Stimulated activated effector memory CD8-positive, alpha-beta T cell treated with anti-CD3 and anti-CD28 coated beads, Interleukin-12 subunit alpha, Interleukin-12 subunit beta, amount 100 ng/mL, for 72 hours (primary cell): ENCODE results near the gene NKAIN1.
"Not testable (repeated sequence)": the region's sequence is repeated elsewhere in the genome, so short reads cannot be mapped to it uniquely, and the experiment has no call there.

Experiments used
- ATAC-seq: fragments of 150-1000 bp; cut with Tn5 transposase; 2 replicates; pipeline ENCODE4 v1.10.0; 2021
- DNase-seq, 2 donors: peaks; one replicate each; pipeline ENCODE4 v3.0.0; 2021 to 2022; ENCODE audit warnings: low spot score in 2 of 2
- H3K27ac Mint-ChIP-seq: one replicate; pipeline ENCODE4 v1.8.0; 2022; ENCODE audit warnings: mild to moderate bottlenecking, mixed read lengths
- H3K36me3 Mint-ChIP-seq: one replicate; pipeline ENCODE4 v1.8.0; 2022; ENCODE audit warnings: mild to moderate bottlenecking, mixed read lengths
- H3K4me1 Mint-ChIP-seq: one replicate; pipeline ENCODE4 v1.8.0; 2022; ENCODE audit warnings: mixed read lengths
- H3K4me3 Mint-ChIP-seq: one replicate; pipeline ENCODE4 v1.8.0; 2022; ENCODE audit warnings: mild to moderate bottlenecking, mixed read lengths
- H3K9me3 Mint-ChIP-seq: one replicate; pipeline ENCODE4 v1.8.0; 2022; ENCODE audit warnings: mixed read lengths

Gene NKAIN1

GRCh38 chr1:31218705-31219104 is 21.0 kb downstream of the NKAIN1 start:
- H3K9me3 Mint-ChIP-seq, result no peaks in the 10 kb centered on the region
- no peak overlapping the region for H3K27ac Mint-ChIP-seq
- no peak overlapping the region for H3K4me3 Mint-ChIP-seq
- H3K4me1 Mint-ChIP-seq, result no peaks in the 10 kb centered on the region
- peak; percentile 29 for ATAC-seq
- DNase-seq, result no peak
- H3K36me3 Mint-ChIP-seq, result no peaks in the 10 kb centered on the region

- Mint-ChIP-seq H3K9me3 (no peaks in the 10 kb centered on the region), H3K4me3 (no peak overlapping the region), H3K27ac (no peak overlapping the region), H3K4me1 (no peaks in the 10 kb centered on the region), H3K36me3 (no peaks in the 10 kb centered on the region)
- no peak for DNase-seq
- ATAC-seq, result no peak
Measured at GRCh38 chr1:31216016-31216415, 23.7 kb downstream of the NKAIN1 start.

- Mint-ChIP-seq H3K4me1 (no peaks in the 10 kb centered on the region), H3K27ac (no peak overlapping the region), H3K9me3 (no peaks in the 10 kb centered on the region), H3K36me3 (no peaks in the 10 kb centered on the region), H3K4me3 (no peak overlapping the region)
- ATAC-seq (no peak), DNase-seq (no peak)
Measured at GRCh38 chr1:31215065-31215570, 24.6 kb downstream of the NKAIN1 start.

- Mint-ChIP-seq H3K36me3 (no peaks in the 10 kb centered on the region), H3K4me3 (no peak overlapping the region), H3K27ac (no peak overlapping the region), H3K9me3 (no peaks in the 10 kb centered on the region), H3K4me1 (no peaks in the 10 kb centered on the region)
- no peak for ATAC-seq
- DNase-seq, result no peak
Measured at GRCh38 chr1:31214316-31215064, 25.2 kb downstream of the NKAIN1 start.

DNA sequence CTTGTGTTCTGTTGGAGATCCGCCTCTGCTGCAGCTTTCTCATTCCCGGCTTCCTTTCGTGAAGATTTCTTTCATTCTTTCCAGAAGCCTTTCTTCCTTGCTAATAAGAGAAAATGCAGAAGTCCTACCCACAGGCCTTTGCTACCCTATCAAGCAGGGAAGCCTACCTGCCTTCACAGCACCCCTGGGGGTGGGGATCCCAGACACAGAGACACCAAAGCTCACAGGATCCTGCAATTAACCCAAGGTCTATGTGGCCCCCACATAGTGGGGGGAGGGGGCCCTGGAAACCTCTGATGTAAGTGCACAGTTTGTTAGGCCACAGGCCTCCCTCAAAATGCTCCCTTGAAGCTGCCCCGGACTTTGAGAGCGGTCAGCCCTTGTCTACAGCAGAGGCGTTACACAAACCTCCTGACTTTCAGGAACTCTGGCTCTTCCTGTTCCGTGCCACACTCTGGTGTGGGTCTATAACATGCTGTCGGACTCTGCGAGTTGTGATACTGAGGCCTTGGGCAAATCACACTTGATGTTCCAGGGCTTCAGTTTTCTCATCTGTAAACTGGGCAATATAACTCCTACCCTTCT is 31.2 kb downstream of the NKAIN1 start:
- H3K9me3 Mint-ChIP-seq, result no peaks in the 10 kb centered on the region
- no peak overlapping the region for H3K27ac Mint-ChIP-seq
- H3K4me3 Mint-ChIP-seq, result no peak overlapping the region
- ATAC-seq (no peak), DNase-seq (no peak)
- H3K4me1 Mint-ChIP-seq, result no peaks in the 10 kb centered on the region
- no peaks in the 10 kb centered on the region for H3K36me3 Mint-ChIP-seq

DNA sequence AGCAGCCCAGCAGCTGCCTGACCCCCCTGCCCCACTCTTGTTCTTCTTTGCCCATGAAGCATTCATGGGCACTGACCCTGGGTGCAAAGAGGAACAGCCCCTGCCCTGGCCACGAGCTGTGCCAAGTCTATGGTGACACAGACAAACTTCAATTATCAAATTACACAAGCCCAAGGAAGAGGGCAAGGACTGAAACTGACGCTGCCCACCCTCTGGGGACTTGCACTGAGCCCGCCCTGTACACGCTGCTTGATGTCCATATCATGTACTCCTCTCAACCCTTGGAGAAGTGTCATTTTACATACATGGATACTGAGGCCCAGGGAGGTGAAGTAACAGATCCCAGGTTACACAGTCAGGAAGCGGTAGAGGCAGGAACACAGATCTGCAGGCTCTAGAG is 32.1 kb downstream of the NKAIN1 start:
- no peak for ATAC-seq
- Mint-ChIP-seq H3K27ac (no peak overlapping the region), H3K36me3 (no peaks in the 10 kb centered on the region), H3K4me1 (no peaks in the 10 kb centered on the region), H3K4me3 (no peak overlapping the region), H3K9me3 (no peaks in the 10 kb centered on the region)
- DNase-seq, result no peak

GRCh38 chr1:31207046-31207445 is 32.6 kb downstream of the NKAIN1 start:
- Mint-ChIP-seq H3K36me3 (no peaks in the 10 kb centered on the region), H3K9me3 (no peaks in the 10 kb centered on the region)
- ATAC-seq, result no peak

DNA sequence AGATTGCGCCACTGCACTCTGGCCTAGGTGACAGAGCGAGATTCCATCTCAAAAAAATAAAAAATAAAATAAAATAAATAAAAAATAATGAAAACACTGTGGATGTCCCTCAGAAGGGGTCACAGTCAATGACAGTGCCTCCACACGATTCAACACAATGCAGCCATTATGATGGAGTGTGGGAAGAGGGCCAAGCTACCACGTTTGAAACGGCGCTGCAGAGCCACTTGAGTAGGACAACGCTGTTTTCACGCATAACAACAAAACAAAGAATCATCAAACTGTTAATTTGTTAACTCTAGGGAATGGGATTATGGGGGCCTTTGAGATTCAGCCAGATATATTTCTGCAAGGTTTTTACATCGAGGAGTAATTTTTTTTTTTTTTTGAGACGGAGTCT is 36.5 kb downstream of the NKAIN1 start:
- Mint-ChIP-seq H3K4me1 (no peaks in the 10 kb centered on the region), H3K27ac (no peak overlapping the region), H3K9me3 (no peaks in the 10 kb centered on the region), H3K36me3 (no peaks in the 10 kb centered on the region), H3K4me3 (no peak overlapping the region)
- DNase-seq, result no peak
- ATAC-seq, result no peak

More at GRCh38 chr1:31207046-31207445, 32.6 kb downstream of the NKAIN1 start:
- H3K4me3 Mint-ChIP-seq, result no peak overlapping the region
- no peaks in the 10 kb centered on the region for H3K4me1 Mint-ChIP-seq
- no peak overlapping the region for H3K27ac Mint-ChIP-seq
- DNase-seq, result no peak

DNA sequence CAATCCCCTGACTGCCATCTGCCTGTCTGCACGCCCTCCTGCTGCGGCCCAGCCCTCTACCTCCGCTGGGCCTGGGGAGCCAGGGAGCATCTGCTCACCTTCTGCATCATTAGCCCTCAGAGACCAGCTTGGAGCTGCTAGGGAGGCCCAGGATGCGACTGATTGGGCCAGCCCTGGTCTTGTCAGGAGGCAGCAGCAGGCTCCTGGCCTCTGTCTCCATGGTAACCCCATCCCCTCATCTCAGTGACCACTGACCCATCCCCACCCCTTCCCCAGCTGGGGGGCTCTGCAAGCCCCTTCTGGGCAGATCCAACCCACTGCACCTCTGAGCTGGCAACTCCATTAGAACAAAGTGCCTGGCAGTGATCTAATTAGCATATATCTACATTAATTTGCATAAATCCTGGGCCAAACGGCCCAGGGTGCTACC is 37.7 kb downstream of the NKAIN1 start:
- Mint-ChIP-seq H3K9me3 (no peaks in the 10 kb centered on the region), H3K4me3 (no peak overlapping the region), H3K4me1 (no peaks in the 10 kb centered on the region), H3K27ac (no peak overlapping the region), H3K36me3 (no peaks in the 10 kb centered on the region)
- DNase-seq (no peak), ATAC-seq (no peak)

DNA sequence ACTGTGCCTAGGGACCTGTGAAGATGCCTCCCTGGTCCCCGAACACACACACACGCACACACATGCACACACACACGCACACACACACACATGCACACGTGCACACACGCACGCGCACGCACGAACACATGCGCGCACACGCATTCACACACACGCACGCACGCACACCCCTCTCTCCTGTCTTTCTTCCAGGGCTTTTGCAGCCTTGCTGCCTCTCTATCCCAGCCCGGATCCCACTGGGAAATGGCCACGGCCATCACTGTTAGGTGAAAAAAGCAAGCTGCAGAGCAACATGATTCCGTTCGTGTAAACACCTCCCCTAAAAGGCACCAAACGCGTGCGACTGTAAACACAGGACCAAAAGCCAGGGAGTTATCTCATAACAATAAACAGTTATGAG is 39.7 kb downstream of the NKAIN1 start:
- no peaks in the 10 kb centered on the region for H3K4me1 Mint-ChIP-seq
- no peak overlapping the region for H3K4me3 Mint-ChIP-seq
- DNase-seq, result no peak
- no peak overlapping the region for H3K27ac Mint-ChIP-seq
- H3K9me3 Mint-ChIP-seq, result no peaks in the 10 kb centered on the region
- H3K36me3 Mint-ChIP-seq, result no peaks in the 10 kb centered on the region
- no peak for ATAC-seq

DNA sequence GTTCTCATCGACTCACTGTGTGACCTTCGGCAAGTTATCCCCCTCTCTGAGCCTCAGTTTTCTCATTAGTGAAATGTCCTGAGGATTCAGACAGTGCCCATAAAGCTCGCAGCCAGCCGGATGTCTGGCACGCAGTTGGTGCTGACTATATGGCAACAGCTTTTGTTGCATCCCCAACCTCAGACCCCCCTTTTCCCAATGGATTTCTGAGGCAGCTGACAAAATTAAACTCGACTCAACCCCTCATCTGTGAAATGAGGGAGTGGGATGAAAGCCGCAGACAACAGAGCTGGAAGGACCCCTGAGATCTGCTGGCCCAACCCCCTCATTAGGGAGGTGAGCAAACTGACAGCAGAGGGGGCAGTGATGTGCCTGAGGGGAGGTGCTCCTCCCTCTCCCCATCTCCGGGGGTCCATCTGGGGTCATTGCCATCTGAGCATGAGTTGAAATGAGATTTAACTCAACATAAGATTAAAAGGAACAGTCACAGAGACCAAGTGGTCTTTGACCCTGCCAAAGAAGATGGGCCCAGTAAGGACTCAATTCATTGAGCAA is 40.4 kb downstream of the NKAIN1 start:
- no peaks in the 10 kb centered on the region for H3K4me1 Mint-ChIP-seq
- no peak overlapping the region for H3K27ac Mint-ChIP-seq
- no peaks in the 10 kb centered on the region for H3K9me3 Mint-ChIP-seq
- no peak for DNase-seq
- no peak overlapping the region for H3K4me3 Mint-ChIP-seq
- ATAC-seq, result no peak
- no peaks in the 10 kb centered on the region for H3K36me3 Mint-ChIP-seq

- H3K4me1 Mint-ChIP-seq, result no peaks in the 10 kb centered on the region
- no peak overlapping the region for H3K4me3 Mint-ChIP-seq
- H3K27ac Mint-ChIP-seq, result no peak overlapping the region
- DNase-seq, result no peak
- no peak for ATAC-seq
- H3K9me3 Mint-ChIP-seq, result no peaks in the 10 kb centered on the region
- no peaks in the 10 kb centered on the region for H3K36me3 Mint-ChIP-seq
Measured at GRCh38 chr1:31198600-31198999, 41.1 kb downstream of the NKAIN1 start.

GRCh38 chr1:31198150-31198549 is 41.5 kb downstream of the NKAIN1 start:
- Mint-ChIP-seq H3K27ac (no peak overlapping the region), H3K4me3 (no peak overlapping the region), H3K9me3 (no peaks in the 10 kb centered on the region), H3K36me3 (no peaks in the 10 kb centered on the region), H3K4me1 (no peaks in the 10 kb centered on the region)
- ATAC-seq, result no peak
- no peak for DNase-seq

DNA sequence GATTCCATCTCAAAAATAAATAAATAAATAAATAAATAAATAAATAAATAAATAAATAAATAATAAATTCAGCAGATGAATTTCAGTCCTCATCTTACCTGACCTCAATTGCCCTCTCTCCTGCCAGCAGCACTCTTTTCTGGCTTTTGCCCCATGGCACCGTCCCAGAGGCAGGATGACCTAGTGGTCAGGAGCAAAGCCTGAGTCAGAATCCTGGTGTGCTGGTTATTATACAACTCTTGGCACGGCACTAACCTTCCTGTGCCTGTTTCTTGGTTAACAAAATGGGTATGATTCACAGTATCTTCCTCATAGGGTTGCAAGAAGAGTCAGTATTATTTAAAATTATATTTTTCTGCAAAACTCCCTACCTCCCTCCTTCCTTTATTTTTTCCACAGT is 43.0 kb downstream of the NKAIN1 start:
- Mint-ChIP-seq H3K4me1 (no peaks in the 10 kb centered on the region), H3K4me3 (no peak overlapping the region), H3K9me3 (no peaks in the 10 kb centered on the region), H3K27ac (no peak overlapping the region), H3K36me3 (no peaks in the 10 kb centered on the region)
- DNase-seq (no peak), ATAC-seq (no peak)

GRCh38 chr1:31195267-31195666 is 44.4 kb downstream of the NKAIN1 start:
- H3K36me3 Mint-ChIP-seq, H3K9me3 Mint-ChIP-seq, H3K27ac Mint-ChIP-seq, ATAC-seq, H3K4me1 Mint-ChIP-seq, H3K4me3 Mint-ChIP-seq, DNase-seq: not testable (repeated sequence)

DNA sequence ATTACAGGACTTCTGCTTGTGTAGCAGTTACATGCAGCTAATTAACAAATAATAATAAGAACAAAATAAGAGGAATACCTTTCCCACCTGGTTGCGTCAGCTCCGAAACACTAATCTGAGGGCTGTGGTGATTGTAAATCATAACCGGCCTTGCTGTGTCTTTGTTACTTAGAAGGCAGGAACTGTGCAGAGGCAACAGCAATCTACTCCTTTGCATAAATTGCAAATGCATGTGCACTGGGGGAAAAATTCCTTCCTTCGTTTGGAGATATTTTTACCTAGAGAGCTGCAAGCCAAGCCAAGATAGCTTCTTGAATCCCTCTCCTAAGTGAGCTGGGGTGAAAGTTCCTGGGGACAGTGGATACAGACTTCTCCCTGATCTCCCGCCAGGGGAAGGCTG is 46.0 kb downstream of the NKAIN1 start:
- DNase-seq (no peak), ATAC-seq (no peak)
- H3K9me3 Mint-ChIP-seq, result no peaks in the 10 kb centered on the region
- H3K36me3 Mint-ChIP-seq, result no peaks in the 10 kb centered on the region
- no peak overlapping the region for H3K4me3 Mint-ChIP-seq
- H3K4me1 Mint-ChIP-seq, result no peaks in the 10 kb centered on the region
- H3K27ac Mint-ChIP-seq, result no peak overlapping the region
